Activated naive CD4-positive, alpha-beta T cell treated with Interleukin-2 at 50 U/mL for 16 hours (primary cell): ENCODE measurements around the gene TPSB2.
"Not testable (repeated sequence)": the region's sequence is repeated elsewhere in the genome, so short reads cannot be mapped to it uniquely, and the experiment has no call there.

Experiments used
- DNase-seq: peaks from one replicate; pipeline ENCODE4 v3.0.0-alpha.2; 2020

TPSB2 gene

DNA sequence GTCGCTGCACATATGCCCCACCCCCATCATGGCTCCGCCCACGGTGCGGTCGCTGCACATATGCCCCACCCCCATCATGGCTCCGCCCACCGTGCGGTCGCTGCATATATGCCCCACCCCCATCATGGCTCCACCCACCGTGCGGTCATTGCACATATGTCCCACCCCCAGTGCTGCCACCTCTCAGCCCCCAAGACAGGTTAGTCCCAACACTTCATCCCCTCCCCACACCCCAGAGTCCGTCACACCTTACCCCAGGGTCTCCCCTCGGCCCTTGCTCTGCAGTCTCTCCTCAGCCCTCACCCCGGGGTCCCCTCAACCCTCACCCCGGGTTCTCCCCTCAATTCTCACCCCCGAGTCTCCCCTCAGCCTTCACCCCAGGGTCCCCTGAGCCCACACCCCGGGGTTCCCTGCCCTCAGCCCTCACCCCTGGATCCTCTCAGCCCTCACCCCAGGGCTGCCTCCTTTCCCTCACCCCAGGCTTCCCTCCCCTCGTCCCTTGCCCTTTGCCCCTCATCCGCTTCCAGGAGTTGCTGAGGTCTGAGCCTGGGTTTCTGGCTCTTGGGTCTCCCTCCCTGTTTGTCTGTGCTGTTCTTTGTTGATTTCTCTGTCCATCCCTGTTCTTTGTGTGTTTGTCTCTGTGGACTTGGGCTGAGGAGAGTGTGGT lies 30.5 kb downstream of the TPSB2 start:
- no peak for DNase-seq

DNA sequence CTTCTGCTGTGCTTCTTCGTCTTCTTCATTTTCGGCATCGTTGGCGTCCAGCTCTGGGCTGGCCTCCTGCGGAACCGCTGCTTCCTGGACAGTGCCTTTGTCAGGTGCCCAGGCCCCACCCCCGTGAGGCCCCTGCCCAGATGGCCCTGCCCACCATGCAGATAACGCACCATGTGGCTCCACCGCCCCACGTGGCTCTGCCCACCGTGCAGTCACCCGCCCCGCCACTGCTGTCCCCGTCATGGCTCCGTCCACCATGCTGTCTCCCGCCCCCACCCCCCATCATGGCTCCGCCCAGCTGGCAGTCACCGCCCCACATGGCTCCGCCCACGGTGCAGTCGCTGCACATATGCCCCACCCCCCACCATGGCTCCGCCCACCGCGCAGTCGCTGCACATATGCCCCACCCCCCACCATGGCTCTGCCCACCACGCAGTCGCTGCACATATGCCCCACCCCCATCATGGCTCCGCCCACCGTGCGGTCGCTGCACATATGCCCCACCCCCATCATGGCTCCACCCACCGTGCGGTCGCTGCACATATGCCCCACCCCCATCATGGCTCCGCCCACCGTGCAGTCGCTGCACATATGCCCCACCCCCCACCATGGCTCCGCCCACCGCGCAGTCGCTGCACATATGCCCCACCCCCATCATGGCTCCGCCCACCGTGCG lies 31.2 kb downstream of the TPSB2 start:
- DNase-seq: not testable (repeated sequence)

DNA sequence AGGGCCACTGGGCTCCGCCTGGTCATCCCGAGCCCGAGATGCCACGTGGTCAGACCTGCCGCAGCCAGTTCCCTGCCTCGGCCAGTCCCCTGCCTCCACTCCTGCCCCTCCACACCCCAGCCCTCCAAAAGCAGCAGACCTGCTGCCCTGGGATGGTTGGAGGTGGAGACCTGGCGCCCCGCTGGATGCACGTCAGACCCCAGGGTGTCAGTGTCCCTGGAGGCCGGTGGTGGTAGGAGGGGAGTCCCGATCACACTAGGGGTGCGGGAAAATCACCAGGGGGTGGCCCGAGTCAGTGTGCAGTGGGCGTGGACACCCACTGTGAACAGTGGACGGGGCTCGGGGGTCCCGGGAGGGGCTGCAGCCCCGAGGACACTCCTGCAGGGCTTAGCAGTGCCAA lies 31.8 kb downstream of the TPSB2 start:
- DNase-seq: no peak

DNA sequence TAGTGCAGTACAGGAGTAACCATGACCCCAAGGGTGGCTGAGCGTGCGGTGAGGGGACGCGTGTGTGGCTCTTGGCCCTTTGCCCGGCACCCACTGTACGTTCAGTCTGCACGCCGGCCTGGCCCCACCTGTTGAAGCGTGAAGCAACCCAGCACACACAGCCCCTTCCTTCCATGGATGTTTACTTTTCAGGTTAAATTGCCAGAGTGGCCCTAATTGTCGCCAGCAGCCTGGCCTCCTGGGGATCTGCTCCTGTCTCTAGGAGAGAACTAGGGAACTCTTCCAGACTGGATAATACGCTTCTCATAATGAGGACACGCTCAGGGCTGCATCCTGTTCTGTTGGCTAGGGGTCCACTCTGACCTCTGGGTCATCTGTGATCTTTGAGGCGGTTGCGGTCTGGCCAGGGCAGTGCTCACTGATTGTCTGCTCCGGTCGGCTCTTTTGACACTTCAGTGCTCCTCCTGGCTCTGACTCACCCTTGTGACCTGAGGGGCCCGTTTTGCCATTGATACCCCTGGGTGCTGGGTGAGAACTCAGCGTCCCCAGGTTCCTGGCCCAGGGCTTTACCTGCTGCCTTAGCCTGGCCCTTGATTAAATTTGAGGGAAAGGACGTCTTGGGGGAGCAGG lies 32.6 kb downstream of the TPSB2 start:
- DNase-seq: no peak

DNA sequence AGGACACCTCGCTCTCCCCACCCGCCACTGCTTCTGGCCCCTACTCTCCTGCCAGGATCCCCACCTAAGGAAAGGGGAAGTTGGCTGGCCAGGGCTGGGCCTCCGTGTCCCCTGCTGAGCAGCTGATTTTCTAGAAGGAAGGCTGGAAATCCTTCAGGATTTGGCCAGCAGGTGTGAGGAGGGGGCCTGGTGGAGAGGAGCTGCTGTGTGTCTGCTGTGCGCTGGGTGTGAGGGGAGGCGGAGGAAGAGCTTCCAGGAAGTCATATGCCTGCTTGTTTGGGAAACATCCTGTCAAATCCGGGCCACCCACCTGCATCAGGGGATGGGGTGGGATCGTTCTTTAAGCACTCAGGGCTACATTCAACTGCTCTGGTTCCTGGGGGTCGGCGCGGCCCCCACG lies 33.5 kb downstream of the TPSB2 start:
- no peak for DNase-seq

DNA sequence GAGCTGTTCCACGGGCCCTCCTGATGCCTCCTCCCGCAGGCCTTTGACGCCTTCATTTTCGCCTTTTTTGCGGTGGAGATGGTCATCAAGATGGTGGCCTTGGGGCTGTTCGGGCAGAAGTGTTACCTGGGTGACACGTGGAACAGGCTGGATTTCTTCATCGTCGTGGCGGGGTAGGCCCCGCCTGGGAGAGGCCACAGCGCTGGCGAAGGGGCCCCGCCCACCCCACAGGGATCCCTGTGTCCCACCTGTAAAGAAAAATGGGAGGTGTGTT lies 34.7 kb downstream of the TPSB2 start:
- DNase-seq: no peak

DNA sequence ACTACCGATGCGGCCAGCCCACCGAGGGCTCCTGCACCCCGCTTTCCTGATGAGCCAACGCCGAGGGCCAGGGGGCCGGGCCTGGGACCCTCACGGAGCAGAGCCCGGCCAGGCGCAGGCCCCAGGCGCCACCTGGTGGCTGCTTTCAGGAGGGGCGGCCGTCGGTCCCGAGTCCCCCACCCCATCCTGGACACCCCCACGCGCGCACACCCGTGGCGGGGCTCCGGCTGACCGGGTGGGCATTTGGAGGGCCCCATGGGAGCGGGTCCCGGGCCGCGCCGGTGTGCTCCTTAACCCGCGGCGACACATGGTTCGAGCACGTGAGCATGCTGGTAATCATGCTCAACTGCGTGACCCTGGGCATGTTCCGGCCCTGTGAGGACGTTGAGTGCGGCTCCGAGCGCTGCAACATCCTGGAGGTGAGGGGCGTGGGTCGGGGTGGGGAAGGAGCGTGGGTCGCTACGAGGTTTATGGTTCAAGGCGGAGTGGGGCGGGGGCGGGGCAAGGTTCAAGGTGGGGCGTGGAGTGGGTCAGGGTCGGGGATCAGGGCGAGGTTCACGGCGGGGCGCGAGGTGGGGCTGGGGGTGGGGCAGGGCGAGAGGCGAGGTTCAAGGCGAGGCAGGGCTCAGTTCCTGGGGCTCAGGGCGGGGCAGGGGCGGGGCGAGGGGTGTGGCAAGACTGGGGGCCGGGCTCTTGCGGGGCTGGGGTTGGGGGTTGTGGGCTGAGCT lies 35.2 kb downstream of the TPSB2 start:
- peak; percentile 5 for DNase-seq

DNA sequence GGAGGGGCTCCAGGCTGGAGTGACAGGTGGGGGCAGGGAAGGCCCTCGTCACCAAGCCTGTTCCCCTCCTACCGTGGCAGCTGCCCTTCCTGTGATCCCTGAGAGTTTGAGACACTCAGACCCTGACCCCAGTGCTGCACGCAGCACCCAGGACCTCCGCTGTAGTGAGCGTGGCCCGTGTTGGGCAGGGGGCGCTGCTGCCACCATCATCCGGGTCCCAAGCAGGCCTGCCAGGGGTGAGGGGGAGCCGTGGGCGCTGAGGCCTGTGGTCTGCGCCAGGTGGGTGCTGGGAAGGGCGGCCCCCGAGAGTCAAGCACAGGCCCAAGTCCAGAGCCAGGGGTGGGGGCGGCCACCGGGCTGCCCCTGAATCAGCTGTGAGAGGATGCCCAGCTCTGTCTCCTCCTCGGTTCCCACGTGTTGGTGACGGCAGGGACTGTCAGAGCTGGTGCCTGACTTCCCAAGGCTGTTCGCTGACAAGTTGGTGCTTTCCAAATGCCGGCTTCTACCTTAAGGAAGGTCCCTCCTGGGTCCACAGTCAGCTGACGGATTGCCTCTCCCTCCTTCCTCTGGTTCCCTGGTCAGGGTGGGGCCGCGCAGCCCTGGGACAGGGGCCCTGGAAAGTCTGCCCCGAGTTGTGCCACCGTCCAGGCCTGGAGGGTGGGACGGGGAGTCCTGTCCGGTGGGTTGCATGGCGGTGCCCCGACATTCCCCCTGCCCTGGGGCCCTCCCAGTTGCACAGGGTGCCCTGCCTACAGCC lies 36.0 kb downstream of the TPSB2 start:
- DNase-seq: no peak

DNA sequence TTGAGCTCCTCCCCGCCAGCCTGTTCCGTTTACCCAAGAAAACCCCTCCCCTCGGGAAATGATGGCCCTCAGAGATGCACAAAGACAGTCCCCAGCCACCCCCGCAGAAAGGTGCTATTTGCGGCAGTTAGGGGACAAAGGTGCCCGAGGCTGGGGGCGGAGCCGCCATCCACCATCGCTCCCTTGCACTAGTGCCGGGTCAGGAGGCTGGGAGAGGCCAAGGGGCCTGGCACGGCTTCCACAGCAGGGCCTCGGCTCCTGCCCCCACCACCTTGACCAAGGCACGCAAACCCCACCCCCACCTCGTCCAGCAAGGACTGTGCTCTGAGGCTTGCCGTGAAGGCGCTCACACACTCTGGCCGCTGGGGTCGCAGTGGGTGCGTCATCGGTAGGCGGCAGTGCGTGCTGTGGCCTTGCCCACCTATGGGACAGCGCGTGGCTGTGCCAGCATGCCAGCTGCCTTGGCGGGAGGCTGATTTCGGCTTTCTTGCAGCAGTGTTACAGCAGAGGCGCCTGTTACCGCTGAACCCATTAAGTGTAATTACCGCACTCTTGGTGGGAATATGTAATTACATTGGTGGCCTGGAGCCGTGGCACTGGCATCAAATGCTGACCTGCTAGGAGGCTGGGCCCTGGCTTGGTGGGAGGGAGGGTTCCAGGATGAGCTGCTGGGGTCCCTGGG lies 36.7 kb downstream of the TPSB2 start:
- no peak for DNase-seq

DNA sequence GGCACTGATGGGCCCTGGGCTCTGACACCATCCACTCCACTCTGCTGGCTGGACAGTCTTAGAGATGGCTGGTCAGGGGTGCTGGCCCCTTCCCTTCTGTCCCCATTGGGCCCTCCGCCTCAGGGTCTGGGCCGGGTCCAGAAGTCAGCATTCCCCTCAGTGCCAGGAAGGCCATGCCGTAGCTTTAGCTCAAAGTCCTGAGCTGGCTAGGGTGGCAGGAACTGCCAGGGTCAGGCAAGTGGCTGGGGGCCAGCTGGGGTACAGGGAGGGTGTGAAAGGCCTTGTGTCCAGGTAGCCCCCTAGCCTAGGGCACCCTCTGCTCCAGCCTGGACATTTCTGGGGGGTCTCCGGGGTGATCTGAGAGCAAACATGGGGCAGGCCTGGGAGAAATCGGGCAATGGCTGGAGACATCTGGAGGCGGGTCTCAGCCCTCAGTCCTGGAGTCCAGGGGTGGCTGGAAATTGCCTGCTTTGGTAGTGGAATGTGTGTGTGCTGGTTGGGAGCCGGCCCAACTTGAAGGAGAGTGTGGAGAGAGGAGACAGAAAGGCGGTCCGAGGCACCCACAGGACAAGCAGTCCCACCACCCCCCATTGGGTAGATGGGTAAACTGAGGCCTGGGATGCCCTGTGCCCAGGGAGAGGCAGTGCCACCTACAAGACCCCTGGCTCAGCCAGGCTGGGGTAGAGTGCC lies 37.5 kb downstream of the TPSB2 start:
- DNase-seq: no peak

DNA sequence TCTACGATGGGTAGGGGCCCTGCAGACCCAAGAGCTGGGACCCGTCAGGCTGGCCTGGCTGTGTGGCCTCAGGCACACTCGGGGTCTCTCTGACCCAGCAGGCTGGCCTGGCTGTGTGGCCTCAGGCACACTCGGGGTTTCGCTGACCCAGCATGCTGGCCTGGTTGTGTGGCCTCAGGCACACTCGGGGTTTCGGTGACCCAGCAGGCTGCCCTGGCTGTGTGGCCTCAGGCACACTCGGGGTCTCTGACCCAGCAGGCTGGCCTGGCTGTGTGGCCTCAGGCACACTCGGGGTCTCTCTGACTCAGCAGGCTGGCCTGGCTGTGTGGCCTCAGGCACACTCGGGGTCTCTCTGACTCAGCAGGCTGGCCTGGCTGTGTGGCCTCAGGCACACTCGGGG lies 39.2 kb downstream of the TPSB2 start:
- DNase-seq: not testable (repeated sequence)

DNA sequence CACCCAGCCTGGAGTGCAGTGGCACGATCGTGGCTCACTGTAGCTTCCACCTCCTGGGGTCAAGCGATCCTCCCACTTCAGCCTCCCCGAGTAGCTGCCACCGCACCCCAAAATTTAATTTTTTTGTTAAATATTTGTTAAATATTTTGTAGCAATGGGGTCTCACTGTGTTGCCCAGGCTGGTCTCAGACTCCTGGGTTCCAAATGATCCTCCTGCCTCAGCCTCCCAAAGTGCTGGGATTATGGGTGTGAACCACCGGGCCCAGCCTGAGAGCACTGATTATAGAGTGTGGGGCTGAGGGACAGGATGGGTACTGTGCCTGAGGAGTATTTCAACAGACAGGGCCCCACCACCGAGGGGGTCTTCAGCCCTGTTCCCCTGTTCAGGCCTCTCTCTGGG lies 40.5 kb downstream of the TPSB2 start:
- no peak for DNase-seq

DNA sequence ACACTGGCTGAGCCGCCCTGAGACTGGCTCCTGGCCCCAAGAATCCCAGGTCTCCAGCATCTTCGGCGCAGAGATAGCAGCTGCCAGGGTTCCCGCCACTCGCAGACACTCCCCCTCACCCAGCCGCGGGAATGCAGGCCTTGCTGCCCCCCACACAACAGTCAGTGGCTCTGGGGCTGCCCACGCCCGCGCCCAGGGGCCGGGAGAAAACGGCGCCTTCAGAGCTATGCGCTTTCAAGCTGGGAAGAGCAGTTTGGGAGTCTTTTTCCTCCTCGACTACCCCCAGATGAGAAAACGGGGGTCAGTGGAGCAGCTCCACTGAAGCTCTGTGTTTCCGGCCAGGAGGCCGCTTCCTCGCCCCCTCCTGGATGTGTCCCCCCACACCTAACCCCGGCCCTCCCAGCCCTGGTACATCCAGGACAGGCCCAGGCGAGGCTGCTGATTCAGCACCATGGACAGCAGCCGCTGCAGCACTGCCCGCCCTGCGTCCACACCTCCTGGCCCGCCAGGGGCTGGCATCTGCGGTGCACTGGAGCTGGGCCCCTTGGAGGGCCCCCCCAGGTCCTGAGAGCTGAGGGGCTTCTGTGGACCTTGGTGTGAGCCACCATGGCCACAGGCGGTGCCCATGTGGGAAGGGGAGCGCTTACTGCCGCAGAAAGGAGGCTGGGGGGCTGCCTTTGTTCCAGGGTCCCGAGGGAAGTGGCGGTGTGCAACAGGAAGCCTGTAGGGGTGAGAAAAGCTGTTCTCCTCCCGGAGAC lies 41.4 kb downstream of the TPSB2 start:
- DNase-seq: peak; percentile 39

DNA sequence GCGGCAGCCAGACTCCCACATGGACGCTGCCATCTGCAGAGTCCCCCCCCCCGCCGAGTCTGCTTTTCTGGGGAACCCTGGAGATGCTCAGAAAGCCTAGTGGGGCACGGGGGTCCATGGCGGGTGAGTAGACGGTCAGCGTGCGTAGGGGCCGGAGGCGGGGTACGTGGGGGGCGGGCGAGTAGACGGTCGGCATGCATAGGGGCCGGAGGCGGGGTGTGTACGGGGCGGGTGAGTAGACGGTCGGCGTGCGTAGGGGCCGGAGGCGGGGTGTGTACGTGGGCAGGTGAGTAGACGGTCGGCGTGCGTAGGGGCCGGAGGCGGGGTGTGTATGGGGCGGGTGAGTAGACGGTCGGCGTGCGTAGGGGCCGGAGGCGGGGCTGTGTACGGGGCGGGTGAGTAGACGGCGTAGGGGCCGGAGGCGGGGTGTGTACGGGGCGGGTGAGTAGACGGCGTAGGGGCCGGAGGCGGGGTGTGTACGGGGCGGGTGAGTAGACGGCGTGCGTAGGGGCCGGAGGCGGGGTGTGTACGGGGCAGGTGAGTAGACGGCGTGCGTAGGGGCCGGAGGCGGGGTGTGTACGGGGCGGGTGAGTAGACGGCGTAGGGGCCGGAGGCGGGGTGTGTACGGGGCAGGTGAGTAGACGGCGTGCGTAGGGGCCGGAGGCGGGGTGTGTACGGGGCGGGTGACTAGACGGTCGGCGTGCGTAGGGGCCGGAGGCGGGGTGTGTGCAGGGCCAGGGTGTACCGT lies 44.4 kb downstream of the TPSB2 start:
- not testable (repeated sequence) for DNase-seq

DNA sequence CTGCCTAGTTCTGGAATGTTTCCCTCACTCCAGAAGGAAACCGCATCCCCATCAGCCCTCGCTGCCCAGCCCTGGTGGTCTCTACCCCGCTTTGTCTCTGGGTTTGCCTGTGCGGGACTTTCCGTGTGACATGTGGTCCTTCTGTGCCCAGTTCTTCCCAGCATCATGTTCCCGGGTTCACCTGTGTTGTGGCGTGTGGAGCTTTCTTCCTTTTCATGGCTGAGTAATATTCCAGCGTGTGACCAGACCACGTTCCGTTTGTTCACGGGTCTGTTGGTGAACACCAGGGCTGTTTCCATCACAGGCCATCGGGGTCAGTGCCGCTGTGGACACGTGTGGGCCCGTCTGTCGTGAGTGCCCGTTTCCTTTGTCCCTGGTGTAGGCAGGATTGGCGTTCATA lies 45.0 kb downstream of the TPSB2 start:
- no peak for DNase-seq

DNA sequence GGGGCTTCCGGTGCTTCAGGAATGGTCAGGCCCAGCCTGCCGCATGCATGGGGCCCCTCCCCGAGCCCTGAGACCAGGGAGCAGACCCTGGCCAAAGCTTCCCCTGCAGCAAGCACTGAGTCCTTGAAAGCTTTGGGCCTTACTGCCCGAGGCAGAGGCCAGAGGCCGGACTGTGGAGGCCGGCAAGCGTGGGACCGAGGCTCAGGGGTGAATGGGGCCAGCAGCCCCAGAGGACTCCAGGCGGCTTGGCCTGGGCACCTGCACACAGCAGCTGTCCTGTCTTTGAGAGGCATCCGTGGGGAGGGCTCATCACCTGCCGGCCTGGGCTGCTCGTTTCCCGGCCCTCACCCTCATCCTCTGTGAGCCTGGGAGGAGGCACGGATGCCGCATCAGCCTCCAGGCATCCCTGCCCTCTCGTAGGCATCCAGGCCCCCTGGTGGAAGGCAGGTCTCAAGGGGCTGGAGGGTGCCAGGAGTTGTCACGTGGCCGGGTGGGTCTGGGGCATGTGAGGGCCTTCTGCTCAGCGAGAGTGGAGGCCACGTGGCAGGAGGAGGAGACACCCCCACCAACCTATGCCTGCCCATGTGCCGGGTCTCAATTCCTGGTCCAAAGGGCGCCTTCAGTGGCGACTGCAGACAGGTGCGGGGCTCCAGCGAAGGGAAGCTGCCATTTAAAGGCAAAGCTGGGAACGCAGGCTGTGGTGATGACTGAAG lies 45.7 kb downstream of the TPSB2 start:
- DNase-seq: no peak

DNA sequence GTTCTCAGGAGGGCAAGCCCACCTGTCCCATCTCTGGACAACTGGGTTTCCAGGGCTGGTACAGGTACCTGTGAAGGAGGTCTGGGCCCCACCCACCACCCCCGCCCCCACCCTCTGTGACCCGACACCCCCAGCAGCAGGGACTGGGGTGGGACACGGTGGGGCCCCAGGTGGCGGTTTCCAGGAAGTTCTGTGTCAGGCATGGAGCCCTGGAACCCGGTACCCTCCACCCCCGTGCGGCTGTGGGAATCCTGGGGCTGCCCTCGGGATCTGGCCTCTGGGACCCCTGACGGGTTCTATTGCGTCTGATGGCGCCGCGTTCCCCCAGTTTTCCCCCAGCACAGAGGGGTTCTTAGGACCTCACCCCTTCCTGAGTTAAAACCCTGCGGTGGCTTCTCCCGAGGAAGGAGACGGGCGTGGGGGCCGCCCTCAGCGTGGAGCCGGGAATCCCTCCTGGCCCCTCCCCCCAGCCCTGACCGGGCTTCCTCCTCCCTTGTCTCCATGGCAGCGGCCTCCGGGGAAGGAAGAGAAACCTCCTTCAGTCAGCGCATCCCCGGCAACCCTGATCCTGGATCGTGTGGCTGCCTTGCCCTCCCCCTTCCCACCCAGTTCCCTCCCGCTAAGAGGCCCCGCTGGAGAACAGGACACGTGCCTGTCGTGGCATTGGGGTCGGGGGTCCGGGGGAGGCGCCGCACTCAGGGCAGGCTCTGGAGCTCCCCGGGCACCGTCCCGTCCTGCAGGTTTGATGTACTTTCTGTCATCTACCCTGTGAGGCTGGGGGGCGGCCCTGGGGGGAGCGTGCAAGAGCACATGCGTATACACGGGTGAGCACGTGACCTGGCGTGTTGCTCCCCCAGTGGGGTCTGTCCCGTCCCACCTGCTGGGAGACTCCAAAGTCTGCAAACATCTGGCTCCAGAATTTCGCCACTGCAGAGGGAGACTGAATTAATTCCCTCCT lies 46.8 kb downstream of the TPSB2 start:
- DNase-seq: no peak

DNA sequence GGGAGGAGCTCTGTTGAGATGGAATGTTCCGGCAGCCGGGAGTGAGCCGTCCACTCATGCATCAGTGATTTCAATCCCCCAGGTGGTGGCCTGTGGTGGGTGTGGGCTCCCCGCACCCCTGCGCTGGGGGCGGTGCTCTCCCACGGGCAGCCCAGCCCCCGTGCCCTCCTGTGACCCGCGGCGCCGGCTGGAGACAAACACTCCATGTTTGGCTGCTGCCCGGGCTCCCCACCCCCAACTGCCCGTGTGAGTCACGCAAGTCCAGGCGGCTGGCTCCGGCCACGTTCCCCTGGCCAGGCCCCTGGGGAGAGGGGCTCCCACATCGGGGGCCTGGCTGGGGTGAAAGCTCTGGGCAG lies 47.7 kb downstream of the TPSB2 start:
- no peak for DNase-seq
